Measurements from ENCODE around the gene ZNF831.

ZNF831 gene

DNA sequence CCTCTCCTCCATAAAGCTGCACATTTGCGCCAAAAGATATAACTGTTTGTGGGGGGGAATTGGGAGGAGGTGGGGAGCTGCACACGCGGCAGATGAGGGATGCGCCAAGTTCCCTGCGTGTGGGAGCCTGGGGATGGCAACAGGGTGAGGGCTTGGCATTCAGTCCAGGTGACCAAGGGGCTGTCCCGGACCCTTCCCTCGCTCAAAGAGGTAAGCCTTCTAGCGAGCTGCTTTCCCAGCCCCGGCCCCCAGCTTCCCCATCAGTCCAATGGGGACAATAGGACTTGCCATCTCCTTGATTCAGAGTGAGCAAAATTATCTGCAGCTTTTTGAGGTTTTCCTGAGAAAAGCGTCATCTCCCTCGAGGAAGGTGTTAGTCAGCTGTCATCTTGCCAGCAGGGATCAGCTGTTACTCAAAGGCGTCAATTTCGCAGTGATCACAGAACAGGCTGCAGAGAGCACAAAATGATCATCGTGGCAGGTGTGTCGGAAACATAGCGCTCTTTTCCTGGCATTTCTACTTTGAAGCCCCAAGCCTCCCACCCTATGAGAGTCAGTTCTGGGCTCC is 21.3 kb downstream of the ZNF831 start:
- no peak for DNase-seq (ENCODE audit: low read depth)
- TF ChIP-seq, protein P1, sequence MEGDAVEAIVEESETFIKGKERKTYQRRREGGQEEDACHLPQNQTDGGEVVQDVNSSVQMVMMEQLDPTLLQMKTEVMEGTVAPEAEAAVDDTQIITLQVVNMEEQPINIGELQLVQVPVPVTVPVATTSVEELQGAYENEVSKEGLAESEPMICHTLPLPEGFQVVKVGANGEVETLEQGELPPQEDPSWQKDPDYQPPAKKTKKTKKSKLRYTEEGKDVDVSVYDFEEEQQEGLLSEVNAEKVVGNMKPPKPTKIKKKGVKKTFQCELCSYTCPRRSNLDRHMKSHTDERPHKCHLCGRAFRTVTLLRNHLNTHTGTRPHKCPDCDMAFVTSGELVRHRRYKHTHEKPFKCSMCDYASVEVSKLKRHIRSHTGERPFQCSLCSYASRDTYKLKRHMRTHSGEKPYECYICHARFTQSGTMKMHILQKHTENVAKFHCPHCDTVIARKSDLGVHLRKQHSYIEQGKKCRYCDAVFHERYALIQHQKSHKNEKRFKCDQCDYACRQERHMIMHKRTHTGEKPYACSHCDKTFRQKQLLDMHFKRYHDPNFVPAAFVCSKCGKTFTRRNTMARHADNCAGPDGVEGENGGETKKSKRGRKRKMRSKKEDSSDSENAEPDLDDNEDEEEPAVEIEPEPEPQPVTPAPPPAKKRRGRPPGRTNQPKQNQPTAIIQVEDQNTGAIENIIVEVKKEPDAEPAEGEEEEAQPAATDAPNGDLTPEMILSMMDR (IDR thresholded peaks at IDR 0.05; ENCODE audit: insufficient read depth, low read depth, low read length, missing control alignments), result no peak
- no peak overlapping the region for H3K4me3 ChIP-seq (ENCODE audit: low read depth, low read length)

DNA sequence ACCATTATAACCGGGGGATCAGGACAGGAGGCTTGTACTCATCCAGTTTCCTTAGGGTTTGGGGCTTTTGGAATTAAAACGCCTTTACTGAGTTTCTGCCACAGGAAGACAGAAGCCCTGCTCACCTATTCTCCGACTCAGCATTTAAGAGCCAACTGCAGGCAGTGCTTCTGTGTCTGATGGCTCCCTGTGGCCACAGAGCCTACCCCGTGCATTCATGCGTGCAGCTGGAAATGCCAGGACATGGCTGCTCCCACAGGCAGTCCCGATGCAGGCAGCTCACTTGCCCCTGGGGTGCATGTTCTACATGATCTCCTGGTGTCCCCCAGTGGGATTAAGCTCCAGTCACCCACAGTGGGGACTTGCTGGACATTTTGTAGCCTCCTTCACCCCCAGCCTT is 22.2 kb downstream of the ZNF831 start:
- no peak for DNase-seq (ENCODE audit: low read depth)
- TF ChIP-seq, protein P1 (IDR thresholded peaks at IDR 0.05; ENCODE audit: insufficient read depth, low read depth, low read length, missing control alignments), result no peak
- H3K4me3 ChIP-seq (ENCODE audit: low read depth, low read length), result no peak overlapping the region

DNA sequence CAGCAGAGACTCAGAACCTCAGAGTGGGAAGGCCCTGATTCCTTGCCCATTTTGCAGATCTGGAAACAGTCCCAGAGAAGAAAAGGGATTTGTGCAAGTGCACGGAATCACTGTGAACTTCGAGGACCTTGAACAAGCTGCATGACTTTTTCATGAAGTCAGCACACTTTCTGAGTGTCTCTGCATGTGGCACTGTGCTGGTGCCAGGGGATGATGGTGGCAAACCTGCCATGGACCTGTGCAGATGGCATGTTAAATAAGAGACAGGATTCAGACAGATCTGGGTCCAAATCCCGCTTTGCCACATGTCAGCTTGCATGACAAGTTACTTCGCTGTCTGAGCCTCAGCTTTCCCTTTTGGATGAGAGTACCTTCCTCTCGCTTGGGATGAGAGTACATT is 26.8 kb downstream of the ZNF831 start:
- TF ChIP-seq, protein P1 (IDR thresholded peaks at IDR 0.05; ENCODE audit: insufficient read depth, low read depth, low read length, missing control alignments), result no peak
- DNase-seq (ENCODE audit: low read depth), result no peak

DNA sequence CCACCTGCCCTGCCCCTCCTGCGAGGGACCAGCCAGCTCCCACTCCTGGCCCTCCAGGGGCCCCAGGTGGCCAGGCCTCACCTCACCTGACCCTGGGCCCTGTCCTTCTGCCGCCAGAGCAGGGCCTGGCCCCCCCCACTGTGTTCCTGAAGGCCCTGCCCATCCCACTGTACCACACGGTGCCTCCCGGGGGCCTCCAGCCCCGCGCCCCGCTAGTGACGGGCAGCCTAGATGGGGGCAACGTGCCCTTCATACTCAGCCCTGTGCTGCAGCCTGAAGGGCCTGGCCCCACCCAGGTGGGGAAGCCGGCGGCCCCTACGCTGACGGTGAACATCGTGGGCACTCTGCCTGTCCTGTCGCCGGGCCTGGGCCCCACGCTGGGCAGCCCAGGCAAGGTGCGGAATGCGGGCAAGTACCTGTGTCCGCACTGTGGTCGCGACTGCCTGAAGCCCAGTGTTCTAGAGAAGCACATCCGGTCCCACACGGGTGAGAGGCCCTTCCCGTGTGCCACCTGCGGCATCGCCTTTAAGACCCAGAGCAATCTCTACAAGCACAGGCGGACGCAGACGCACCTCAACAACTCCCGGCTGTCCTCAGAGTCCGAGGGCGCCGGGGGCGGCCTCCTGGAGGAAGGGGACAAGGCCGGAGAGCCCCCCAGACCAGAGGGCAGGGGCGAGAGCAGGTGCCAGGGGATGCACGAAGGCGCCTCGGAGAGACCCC is 27.6 kb downstream of the ZNF831 start:
- no peak overlapping the region for H3K4me3 ChIP-seq (ENCODE audit: low read depth, low read length)
- TF ChIP-seq, protein P1 (IDR thresholded peaks at IDR 0.05; ENCODE audit: insufficient read depth, low read depth, low read length, missing control alignments), result no peak
- no peak for DNase-seq (ENCODE audit: low read depth)

More for the DNA sequence above, 26.8 kb downstream of the ZNF831 start:
- no peak overlapping the region for H3K4me3 ChIP-seq (ENCODE audit: low read depth, low read length)

DNA sequence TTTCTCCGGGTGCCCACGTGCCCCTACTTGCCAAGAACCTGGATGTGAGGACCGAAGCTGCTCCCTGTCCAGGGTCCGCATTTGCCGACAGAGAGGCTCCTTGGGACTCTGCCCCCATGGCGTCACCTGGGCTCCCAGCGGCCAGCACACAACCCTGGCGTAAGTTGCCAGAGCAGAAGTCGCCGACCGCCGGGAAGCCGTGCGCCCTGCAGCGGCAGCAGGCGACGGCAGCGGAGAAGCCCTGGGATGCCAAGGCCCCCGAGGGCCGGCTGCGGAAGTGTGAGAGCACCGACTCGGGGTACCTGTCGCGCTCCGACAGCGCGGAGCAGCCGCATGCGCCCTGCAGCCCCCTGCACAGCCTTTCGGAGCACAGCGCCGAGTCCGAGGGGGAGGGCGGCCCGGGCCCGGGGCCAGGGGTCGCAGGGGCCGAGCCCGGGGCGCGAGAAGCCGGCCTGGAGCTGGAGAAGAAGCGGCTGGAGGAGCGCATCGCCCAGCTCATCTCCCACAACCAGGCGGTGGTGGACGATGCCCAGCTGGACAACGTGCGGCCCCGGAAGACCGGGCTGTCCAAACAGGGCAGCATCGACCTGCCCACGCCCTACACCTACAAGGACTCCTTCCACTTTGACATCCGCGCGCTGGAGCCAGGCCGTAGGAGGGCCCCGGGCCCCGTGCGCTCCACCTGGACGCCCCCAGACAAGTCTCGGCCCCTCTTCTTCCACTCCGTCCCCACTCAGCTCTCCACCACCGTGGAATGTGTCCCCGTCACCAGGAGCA is 28.3 kb downstream of the ZNF831 start:
- DNase-seq (ENCODE audit: low read depth), result no peak
- H3K4me3 ChIP-seq (ENCODE audit: low read depth, low read length), result no peak overlapping the region
- TF ChIP-seq, protein P1 (IDR thresholded peaks at IDR 0.05; ENCODE audit: insufficient read depth, low read depth, low read length, missing control alignments), result no peak

DNA sequence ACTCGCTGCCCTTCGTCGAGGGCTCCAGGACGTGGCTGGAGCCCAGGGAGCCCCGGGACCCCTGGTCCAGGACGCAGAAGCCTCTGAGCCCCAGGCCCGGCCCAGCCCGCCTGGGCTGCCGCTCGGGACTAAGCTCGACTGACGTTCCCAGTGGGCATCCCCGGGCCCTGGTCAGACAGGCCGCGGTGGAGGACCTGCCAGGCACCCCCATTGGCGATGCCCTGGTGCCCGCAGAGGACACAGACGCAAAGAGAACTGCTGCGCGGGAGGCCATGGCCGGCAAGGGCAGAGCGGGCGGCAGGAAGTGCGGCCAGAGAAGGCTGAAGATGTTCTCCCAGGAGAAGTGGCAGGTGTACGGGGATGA is 28.9 kb downstream of the ZNF831 start:
- DNase-seq (ENCODE audit: low read depth), result no peak
- TF ChIP-seq, protein P1 (IDR thresholded peaks at IDR 0.05; ENCODE audit: insufficient read depth, low read depth, low read length, missing control alignments), result no peak
- no peak overlapping the region for H3K4me3 ChIP-seq (ENCODE audit: low read depth, low read length)

Measured in GM12865 (cell line).